Measurements from ENCODE around the gene KRT83.

Gene KRT83

GRCh38 chr12:52333321-52333720, 12.1 kb upstream of the KRT83 start:
- H3K27me3 ChIP-seq (replicated peaks; ENCODE audit: insufficient read depth, low read length), result 0 out of 2 replicates have a peak, but pooled peaks cover 3% of the 10 kb centered on the region
- H3K36me3 ChIP-seq (replicated peaks; ENCODE audit: insufficient read depth, low read length), result no peaks in the 10 kb centered on the region
- TF ChIP-seq EZH2 (optimal IDR thresholded peaks at IDR 0.05; ENCODE audit: low read depth, low read length), result no peak
- no peak for TF ChIP-seq CTCF (IDR thresholded peaks at IDR 0.05; ENCODE audit: low read length)
- TF ChIP-seq EZH2phosphoT487 (IDR thresholded peaks at IDR 0.05; ENCODE audit: low read length), result no peak
- no peak overlapping the region for H2AFZ ChIP-seq (ENCODE audit: low read length)
- no peaks in the 10 kb centered on the region for H3K9me3 ChIP-seq (replicated peaks; ENCODE audit: insufficient read depth, low read length)
- H3F3A ChIP-seq (ENCODE audit: insufficient read depth, low read length), result no peaks in the 10 kb centered on the region
- H3K9ac ChIP-seq (ENCODE audit: low read length), result no peak overlapping the region
- H3K4me2 ChIP-seq (ENCODE audit: low read depth, low read length), result no peak overlapping the region
- no peaks in the 10 kb centered on the region for H4K20me1 ChIP-seq (ENCODE audit: insufficient read depth, low read length)
- H3K27ac ChIP-seq (ENCODE audit: low read length), result no peak overlapping the region
- DNase-seq, result no peak
- no peaks in the 10 kb centered on the region for H3K4me1 ChIP-seq (ENCODE audit: low read length)
- H3K4me3 ChIP-seq (ENCODE audit: low read length), result no peak overlapping the region
- H3K79me2 ChIP-seq (ENCODE audit: low read length), result no peaks in the 10 kb centered on the region
- no peaks in the 10 kb centered on the region for H3K9me2 ChIP-seq (replicated peaks; ENCODE audit: insufficient read depth, low read length)

GRCh38 chr12:52332381-52332780, 11.2 kb upstream of the KRT83 start:
- Histone ChIP-seq H3K4me1 (ENCODE audit: low read length) (peaks cover 6% of the 10 kb centered on the region), H3K4me2 (ENCODE audit: low read depth, low read length) (no peak overlapping the region), H3K36me3 (replicated peaks; ENCODE audit: insufficient read depth, low read length) (no peaks in the 10 kb centered on the region), H3K9ac (ENCODE audit: low read length) (no peak overlapping the region), H3K9me3 (replicated peaks; ENCODE audit: insufficient read depth, low read length) (no peaks in the 10 kb centered on the region), H4K20me1 (ENCODE audit: insufficient read depth, low read length) (no peaks in the 10 kb centered on the region), H3K27me3 (replicated peaks; ENCODE audit: insufficient read depth, low read length) (0 out of 2 replicates have a peak, but pooled peaks cover 3% of the 10 kb centered on the region), H3K27ac (ENCODE audit: low read length) (no peak overlapping the region), H3K79me2 (ENCODE audit: low read length) (no peaks in the 10 kb centered on the region), H2AFZ (ENCODE audit: low read length) (no peak overlapping the region), H3F3A (ENCODE audit: insufficient read depth, low read length) (no peaks in the 10 kb centered on the region), H3K4me3 (ENCODE audit: low read length) (no peak overlapping the region), H3K9me2 (replicated peaks; ENCODE audit: insufficient read depth, low read length) (no peaks in the 10 kb centered on the region)
- TF ChIP-seq CTCF (IDR thresholded peaks at IDR 0.05; ENCODE audit: low read length), result no peak
- TF ChIP-seq EZH2 (optimal IDR thresholded peaks at IDR 0.05; ENCODE audit: low read depth, low read length), result no peak
- no peak for TF ChIP-seq EZH2phosphoT487 (IDR thresholded peaks at IDR 0.05; ENCODE audit: low read length)
- DNase-seq, result no peak

GRCh38 chr12:52331833-52332232, 10.6 kb upstream of the KRT83 start:
- no peak for DNase-seq
- no peak overlapping the region for H3K4me2 ChIP-seq (ENCODE audit: low read depth, low read length)
- no peaks in the 10 kb centered on the region for H3K79me2 ChIP-seq (ENCODE audit: low read length)
- 0 out of 2 replicates have a peak, but pooled peaks cover 3% of the 10 kb centered on the region for H3K27me3 ChIP-seq (replicated peaks; ENCODE audit: insufficient read depth, low read length)
- H3K9me2 ChIP-seq (replicated peaks; ENCODE audit: insufficient read depth, low read length), result no peaks in the 10 kb centered on the region
- no peak overlapping the region for H2AFZ ChIP-seq (ENCODE audit: low read length)
- no peak overlapping the region for H3K4me3 ChIP-seq (ENCODE audit: low read length)
- no peaks in the 10 kb centered on the region for H3F3A ChIP-seq (ENCODE audit: insufficient read depth, low read length)
- no peak for TF ChIP-seq CTCF (IDR thresholded peaks at IDR 0.05; ENCODE audit: low read length)
- no peak for TF ChIP-seq EZH2phosphoT487 (IDR thresholded peaks at IDR 0.05; ENCODE audit: low read length)
- TF ChIP-seq EZH2 (optimal IDR thresholded peaks at IDR 0.05; ENCODE audit: low read depth, low read length), result no peak
- H3K4me1 ChIP-seq (ENCODE audit: low read length), result peaks cover 6% of the 10 kb centered on the region
- no peaks in the 10 kb centered on the region for H3K36me3 ChIP-seq (replicated peaks; ENCODE audit: insufficient read depth, low read length)
- no peak overlapping the region for H3K9ac ChIP-seq (ENCODE audit: low read length)
- H3K9me3 ChIP-seq (replicated peaks; ENCODE audit: insufficient read depth, low read length), result no peaks in the 10 kb centered on the region
- no peaks in the 10 kb centered on the region for H4K20me1 ChIP-seq (ENCODE audit: insufficient read depth, low read length)
- no peak overlapping the region for H3K27ac ChIP-seq (ENCODE audit: low read length)
